Measurements from ENCODE around the gene TBKBP1.
A peak's percentile ranks its signal among the peaks of the same experiment; 100 is the strongest.

The TBKBP1 gene

GRCh38 chr17:47650525-47651522 is 43.1 kb upstream of the TBKBP1 start (continued):
- no peak for TF ChIP-seq REST (tag by site-specific recombination; IDR thresholded peaks at IDR 0.05)
- TF ChIP-seq ZNF292 (tag by site-specific recombination; IDR thresholded peaks at IDR 0.05; ENCODE audit: borderline replicate concordance, low read depth): no peak
- no peak for TF ChIP-seq ZNF157 (tag by site-specific recombination; IDR thresholded peaks at IDR 0.05)
- TF ChIP-seq ZNF341 (tag by site-specific recombination; IDR thresholded peaks at IDR 0.05; ENCODE audit: low read depth): peak; percentile 82
- TF ChIP-seq ZNF24 (tag by site-specific recombination; IDR thresholded peaks at IDR 0.05): peak; percentile 49
- peak; percentile 81; the same call in 1 of the 2 replicates for TF ChIP-seq ZFP69B (tag by site-specific recombination; IDR thresholded peaks at IDR 0.05)
- TF ChIP-seq ZNF335 (tag by site-specific recombination; conservative IDR thresholded peaks at IDR 0.05): peak; percentile 68
- peak; percentile 88; the same call in 1 of the 2 replicates for TF ChIP-seq KLF7 (tag by site-specific recombination; IDR thresholded peaks at IDR 0.05; ENCODE audit: borderline replicate concordance)
- TF ChIP-seq ZNF544 (tag by site-specific recombination; IDR thresholded peaks at IDR 0.05): no peak
- peak; percentile 60 for TF ChIP-seq ZBTB11 (tag by site-specific recombination; conservative IDR thresholded peaks at IDR 0.05; ENCODE audit: low read depth)
- TF ChIP-seq ZNF600 (tag by site-specific recombination; IDR thresholded peaks at IDR 0.05): no peak
- peak; percentile 95 for TF ChIP-seq SP3 (tag by site-specific recombination; IDR thresholded peaks at IDR 0.05)
- TF ChIP-seq ZNF692 (tag by site-specific recombination; IDR thresholded peaks at IDR 0.05): peak; percentile 79
- TF ChIP-seq ZNF76 (tag by site-specific recombination; IDR thresholded peaks at IDR 0.05; ENCODE audit: borderline replicate concordance, low read depth): peak; percentile 68; the same call in 1 of the 2 replicates
- TF ChIP-seq KLF1 (tag by site-specific recombination; IDR thresholded peaks at IDR 0.05): peak; percentile 97
- peak; percentile 56; the same call in 1 of the 2 replicates for TF ChIP-seq ZNF580 (tag by site-specific recombination; IDR thresholded peaks at IDR 0.05)
- peak; percentile 67; the same call in 1 of the 2 replicates for TF ChIP-seq SP7 (tag by site-specific recombination; IDR thresholded peaks at IDR 0.05)
- no peak for TF ChIP-seq ZNF843 (tag by site-specific recombination; IDR thresholded peaks at IDR 0.05)
- no peak; the same call in 1 of the 2 replicates for TF ChIP-seq TSHZ1 (tag by site-specific recombination; IDR thresholded peaks at IDR 0.05; ENCODE audit: borderline replicate concordance)
- TF ChIP-seq ZBTB8A (tag by site-specific recombination; IDR thresholded peaks at IDR 0.05): peak; percentile 55
- peak; percentile 25 for TF ChIP-seq ZBTB26 (tag by site-specific recombination; optimal IDR thresholded peaks at IDR 0.05)
- peak; percentile 26; the same call in 1 of the 2 replicates for TF ChIP-seq ZNF660 (tag by site-specific recombination; IDR thresholded peaks at IDR 0.05)
